HCEC 1CT (cell line): ENCODE measurements around the gene MMD2.
A peak's percentile ranks its signal among the peaks of the same experiment; 100 is the strongest.
"Not testable (repeated sequence)": the region's sequence is repeated elsewhere in the genome, so short reads cannot be mapped to it uniquely, and the experiment has no call there.

Source experiments
- DNase-seq: peaks from one replicate; pipeline ENCODE4 v3.0.0-alpha.2; 2017

Gene MMD2

GRCh38 chr7:4893188-4893587, 65.8 kb downstream of the MMD2 start:
- not testable (repeated sequence) for DNase-seq

GRCh38 chr7:4891522-4891921, 67.5 kb downstream of the MMD2 start:
- DNase-seq = not testable (repeated sequence)

GRCh38 chr7:4889682-4890081, 69.3 kb downstream of the MMD2 start:
- DNase-seq = no peak

- DNase-seq = no peak
These were observed 70.8 kb downstream of the MMD2 start for GRCh38 chr7:4888161-4888560.

GRCh38 chr7:4886671-4887070, 72.3 kb downstream of the MMD2 start:
- no peak for DNase-seq

GRCh38 chr7:4885317-4885807, 73.6 kb downstream of the MMD2 start:
- no peak for DNase-seq

GRCh38 chr7:4884164-4884563, 74.8 kb downstream of the MMD2 start:
- no peak for DNase-seq

GRCh38 chr7:4883372-4884144, 75.4 kb downstream of the MMD2 start, which contains the start of gene RADIL:
TSS of gene RADIL (minus strand) at chr7:4883716. CDS start at chr7:4878139, 5,577 bp downstream.
- peak; percentile 49 for DNase-seq

GRCh38 chr7:4883033-4883371, 76.0 kb downstream of the MMD2 start:
- no peak for DNase-seq

- peak; percentile 43 for DNase-seq
These were observed 76.6 kb downstream of the MMD2 start for GRCh38 chr7:4882169-4883032.

- DNase-seq = no peak
These were observed 78.8 kb downstream of the MMD2 start for GRCh38 chr7:4880218-4880617.

GRCh38 chr7:4879396-4880081, 79.4 kb downstream of the MMD2 start:
- DNase-seq = no peak

GRCh38 chr7:4878336-4879335, 80.4 kb downstream of the MMD2 start:
- DNase-seq = no peak

GRCh38 chr7:4876586-4876985, 82.4 kb downstream of the MMD2 start:
- no peak for DNase-seq

GRCh38 chr7:4875391-4875790, 83.6 kb downstream of the MMD2 start:
- DNase-seq = no peak

GRCh38 chr7:4873071-4873944, 85.7 kb downstream of the MMD2 start:
- DNase-seq = no peak

GRCh38 chr7:4871930-4872675, 86.9 kb downstream of the MMD2 start:
- no peak for DNase-seq

GRCh38 chr7:4871056-4871680, 87.8 kb downstream of the MMD2 start:
- no peak for DNase-seq

- DNase-seq = no peak
These were observed 90.5 kb downstream of the MMD2 start for GRCh38 chr7:4868493-4868892.
